MV-4-11 (cell line): ENCODE data around the gene HOXB3.
"Not testable (repeated sequence)": the region's sequence is repeated elsewhere in the genome, so short reads cannot be mapped to it uniquely, and the experiment has no call there.

Source experiments
- DNase-seq: peaks from one replicate; lab custom pipeline; 2025; lab: John Stamatoyannopoulos, UW

HOXB3 gene

DNA sequence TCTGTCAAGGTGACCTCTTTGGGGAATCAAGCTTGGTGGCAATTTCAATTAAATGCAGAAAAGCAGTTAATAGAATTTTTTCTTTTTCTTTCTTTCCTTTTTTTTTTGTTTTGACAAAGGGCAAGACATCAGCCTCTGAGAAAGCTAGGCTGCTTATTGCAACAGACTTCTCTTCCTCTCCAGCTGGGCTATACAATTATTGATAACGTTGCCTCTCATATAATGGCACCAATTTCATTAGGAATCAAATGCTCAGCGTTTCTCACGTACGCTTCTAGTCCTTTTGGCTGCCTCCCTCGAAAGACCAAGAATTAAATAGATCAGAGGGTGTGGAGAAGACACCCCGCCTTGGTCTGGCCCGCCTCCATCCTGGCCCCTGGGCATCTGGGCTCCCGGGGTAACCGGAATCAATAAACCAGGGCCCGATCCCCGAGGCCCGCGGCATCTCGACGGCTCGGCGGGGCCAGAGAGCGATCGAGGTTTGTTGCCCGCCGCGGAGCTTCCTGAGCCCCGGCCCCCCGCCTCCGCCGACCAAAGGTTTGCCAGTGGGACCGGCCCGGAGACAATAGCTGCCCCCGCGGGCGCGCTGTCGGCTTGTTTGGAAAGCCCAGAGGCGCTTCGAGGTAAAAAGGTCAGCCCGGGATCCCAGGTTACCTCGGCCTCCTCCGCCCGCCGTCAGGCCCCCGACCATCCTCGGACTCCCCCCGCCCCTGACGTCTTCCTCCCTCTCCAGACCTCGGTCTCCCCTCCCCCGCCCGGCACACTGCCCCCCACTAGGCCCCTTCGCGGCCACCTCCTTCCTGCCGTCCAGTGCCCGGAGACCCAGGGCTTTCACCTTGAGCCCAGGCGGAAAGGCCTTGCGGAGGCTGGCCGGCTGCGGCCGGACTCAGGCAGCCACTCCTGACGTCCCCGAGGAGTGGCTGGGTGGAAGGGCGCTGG, 63.2 kb downstream of the HOXB3 start:
- no peak for DNase-seq

- DNase-seq: no peak
Observed at GRCh38 chr17:48523010-48523409, 67.0 kb downstream of the HOXB3 start.

- DNase-seq: no peak
Observed at GRCh38 chr17:48522031-48522653, 67.9 kb downstream of the HOXB3 start.

DNA sequence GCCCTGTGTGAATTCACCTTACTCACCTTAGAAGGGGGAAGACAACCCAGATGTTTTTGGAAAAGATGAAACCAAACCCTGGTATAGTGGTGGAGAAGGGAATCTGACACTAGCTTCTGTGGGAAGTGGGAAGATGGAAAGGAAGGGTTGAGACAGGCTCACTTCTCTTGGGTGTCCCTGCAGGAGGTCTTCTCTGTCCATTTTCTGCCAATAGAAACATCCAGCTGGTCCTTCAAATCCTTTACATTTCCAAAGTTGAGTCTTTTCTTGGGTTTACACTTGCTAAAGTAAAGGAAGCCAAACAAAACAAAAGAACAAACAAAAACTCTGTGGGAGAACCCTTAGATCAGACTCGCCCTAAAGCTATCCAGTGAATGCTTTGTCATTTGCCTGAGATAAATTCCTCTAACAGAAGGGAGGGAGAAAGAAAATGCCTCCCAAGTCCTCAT, 69.4 kb downstream of the HOXB3 start:
- no peak for DNase-seq

- no peak for DNase-seq
Observed at GRCh38 chr17:48519427-48519826, 70.6 kb downstream of the HOXB3 start.

- DNase-seq: no peak
Observed at GRCh38 chr17:48517478-48517877, 72.6 kb downstream of the HOXB3 start.

- no peak for DNase-seq
Observed at GRCh38 chr17:48515925-48516900, 73.8 kb downstream of the HOXB3 start.

- no peak for DNase-seq
Observed at GRCh38 chr17:48514477-48514876, 75.6 kb downstream of the HOXB3 start.

DNA sequence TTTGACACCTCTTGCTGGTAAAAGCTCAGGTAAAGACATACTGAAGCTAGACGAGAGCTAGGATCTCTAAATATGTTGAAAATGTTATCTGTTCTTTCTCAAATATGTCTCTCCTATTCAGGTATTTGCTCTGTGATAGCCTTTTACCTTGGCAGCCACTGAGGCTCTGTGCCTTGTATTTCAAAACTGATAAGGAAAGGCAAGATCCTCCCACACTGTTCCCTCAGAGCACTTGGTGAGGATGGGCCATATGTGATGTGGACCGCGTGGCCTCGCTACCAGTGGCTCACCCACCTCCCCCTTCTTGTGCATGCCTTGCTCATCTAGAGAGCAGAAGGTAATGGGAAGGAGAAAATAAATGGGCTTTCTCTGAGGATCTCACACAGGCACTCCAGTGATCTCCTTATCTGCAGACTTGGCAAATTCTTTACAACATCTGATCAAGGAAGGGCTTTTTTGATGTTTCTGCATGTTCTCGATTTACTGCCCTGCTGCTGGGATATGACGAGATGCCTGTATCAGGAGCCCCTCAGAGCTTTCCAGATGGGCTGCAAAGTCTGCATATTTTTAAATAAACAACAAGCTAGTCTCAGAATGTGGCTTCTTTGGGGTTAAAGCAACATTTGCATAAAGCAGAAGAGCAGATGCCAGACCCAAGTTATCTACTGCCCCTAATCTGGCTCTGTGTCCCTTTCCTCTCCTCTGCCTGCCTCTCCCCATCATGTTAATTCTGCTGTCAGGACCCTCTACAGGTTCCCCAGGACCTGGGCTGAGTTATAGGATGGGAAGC, 76.2 kb downstream of the HOXB3 start:
- DNase-seq: no peak

GRCh38 chr17:48513097-48513496, 76.9 kb downstream of the HOXB3 start:
- no peak for DNase-seq

DNA sequence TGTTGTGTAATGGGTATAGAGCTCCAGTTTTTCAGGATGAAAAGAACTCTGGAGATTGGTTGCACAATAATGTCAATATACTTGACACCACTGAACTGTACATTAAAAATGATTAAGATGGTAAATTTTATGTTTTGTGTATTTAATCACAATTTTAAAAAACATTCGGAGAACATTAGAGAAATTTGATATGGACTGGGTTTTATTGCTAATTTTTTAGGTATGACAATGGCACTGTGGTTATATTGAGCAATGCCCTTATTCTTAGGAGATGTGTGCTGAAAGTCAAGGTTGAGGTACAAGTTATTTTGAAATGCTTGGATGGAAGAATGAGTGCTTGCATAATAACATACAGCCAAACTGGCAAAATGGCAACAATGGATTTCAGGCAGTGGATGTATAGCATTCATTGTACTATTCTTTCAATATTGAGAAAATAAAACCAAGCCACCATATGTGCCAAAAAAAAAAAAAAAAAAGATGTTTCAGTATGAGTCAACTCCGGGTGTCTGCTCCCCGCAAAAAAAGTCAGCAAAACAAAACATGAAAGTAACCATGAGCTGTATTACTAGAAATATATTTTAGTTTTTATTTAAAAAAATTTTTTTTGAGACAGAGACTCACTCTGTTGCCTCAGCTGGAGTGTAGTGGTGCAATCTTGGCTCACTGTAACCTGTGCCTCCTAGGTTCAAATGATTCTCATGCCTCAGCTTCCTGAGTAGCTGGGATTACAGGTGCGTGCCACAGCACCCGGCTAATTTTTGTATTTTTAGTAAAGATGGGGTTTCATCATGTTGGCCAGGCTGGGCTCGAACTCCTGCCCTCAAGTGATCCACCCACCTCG, 79.1 kb downstream of the HOXB3 start:
- DNase-seq: peak; percentile 25

DNA sequence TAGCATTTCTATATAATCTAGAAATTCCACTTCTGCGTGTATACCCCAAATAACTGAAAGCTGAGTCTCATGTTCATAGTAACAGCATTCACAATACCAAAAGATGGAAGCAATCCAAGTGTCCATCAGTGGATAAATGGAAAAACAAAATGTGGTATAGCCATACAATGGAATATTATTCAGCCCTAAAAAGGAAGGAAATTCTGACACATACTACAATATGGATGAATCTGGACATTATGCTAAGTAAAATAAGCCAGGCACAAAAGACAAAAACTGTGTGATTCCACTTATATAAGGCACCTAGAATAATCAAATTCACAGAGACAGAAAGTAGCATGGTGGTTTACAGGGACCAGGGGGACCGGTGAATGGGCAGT, 79.7 kb downstream of the HOXB3 start:
- no peak for DNase-seq

DNA sequence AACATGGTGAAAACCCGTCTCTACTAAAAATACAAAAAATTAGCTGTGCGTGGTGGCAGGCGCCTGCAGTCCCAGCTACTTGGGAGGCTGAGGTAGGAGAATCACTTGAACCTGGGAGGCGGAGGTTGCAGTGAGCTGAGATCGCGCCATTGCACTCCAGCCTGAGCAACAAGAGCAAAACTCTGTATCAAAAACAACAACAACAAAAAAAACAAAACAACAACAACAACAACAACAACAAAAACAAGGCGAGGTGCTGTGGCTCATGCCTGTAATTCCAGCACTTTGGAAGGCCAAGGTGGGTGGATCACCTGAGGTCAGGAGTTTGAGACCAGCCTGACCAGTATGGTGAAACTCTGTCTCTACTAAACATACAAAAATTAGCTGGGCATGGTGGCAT, 80.3 kb downstream of the HOXB3 start:
- DNase-seq: not testable (repeated sequence)

DNA sequence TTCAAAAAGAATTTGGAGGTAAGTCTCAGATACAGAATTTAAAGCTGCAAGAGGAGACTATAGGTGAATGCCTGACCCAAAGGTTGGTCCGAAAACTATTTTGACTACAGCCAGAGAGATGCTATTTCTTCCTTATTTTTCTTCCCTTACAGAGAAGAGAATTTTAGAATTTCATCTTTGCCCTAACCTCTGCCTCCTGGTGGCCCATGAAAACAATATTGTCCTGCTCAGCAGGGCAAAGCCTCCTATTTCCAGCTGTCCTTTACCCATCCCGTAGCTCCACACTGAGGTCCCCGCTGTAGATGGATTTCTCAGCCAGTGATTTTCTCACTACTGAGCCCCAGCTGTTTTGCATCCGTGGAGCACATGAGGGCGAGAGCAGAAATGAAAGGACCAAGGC, 83.8 kb downstream of the HOXB3 start:
- DNase-seq: no peak

DNA sequence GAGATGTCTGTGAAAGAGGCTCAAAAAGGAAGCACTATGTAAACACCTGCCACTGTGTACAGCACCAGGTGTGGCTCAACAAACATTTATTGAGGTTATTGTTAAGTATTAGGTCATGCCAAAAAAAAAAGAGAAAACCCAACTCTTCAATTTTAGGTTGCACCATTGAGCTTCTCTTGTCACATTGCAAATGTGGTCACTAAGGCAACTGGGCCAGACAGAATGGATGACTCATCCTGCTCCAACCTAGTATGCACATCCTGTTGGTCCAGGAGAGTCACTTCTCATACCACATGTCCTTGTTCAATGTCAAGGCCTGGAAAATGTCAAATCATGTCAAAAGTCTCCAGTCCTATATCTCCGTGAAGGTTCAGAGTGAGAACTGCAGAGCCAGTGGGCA, 84.3 kb downstream of the HOXB3 start:
- peak; percentile 79 for DNase-seq

- no peak for DNase-seq
Observed at GRCh38 chr17:48504953-48505352, 85.1 kb downstream of the HOXB3 start.

DNA sequence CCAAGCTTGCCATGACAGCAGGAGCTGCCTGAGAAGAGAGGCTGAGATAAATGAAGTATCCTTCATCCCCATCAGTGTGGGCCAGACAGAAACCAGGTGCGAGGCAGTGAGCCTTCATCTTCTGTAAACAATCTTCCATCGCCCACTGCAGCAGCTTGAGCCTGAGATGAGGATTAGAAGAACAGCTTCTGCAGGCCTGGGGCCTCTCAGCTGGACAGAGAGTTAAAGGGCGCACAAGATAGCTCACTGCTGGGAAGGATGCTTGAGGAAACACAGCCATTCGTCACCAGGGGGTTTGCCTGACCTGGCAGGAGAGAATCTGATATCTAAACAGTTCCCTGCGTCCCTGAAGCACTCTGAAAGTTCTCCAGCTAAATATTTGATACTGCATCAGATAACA, 86.3 kb downstream of the HOXB3 start:
- DNase-seq: no peak

- DNase-seq: no peak
Observed at GRCh38 chr17:48502901-48503300, 87.1 kb downstream of the HOXB3 start.

DNA sequence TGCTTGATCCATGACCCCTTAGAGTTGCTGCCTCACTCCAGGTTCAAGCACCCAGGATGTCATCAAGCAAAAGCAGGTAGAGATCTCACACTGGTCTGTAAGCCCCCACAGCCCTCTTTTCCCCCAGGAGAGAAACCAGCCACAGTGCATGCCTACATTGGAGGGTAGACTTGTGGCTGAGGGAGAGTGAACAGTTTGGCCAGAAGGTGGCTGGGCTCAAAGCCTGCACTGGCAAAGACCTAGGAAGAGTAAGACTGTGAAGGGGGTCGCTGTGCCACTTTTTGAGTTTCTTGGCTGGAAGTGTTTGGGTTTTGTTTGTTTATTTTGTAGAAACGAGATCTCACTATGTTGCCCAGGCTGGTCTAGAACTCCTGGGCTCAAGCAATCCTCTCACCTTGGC, 87.7 kb downstream of the HOXB3 start:
- no peak for DNase-seq
